ENCODE results near the gene ZNF485.
"Not testable (repeated sequence)": the region's sequence is repeated elsewhere in the genome, so short reads cannot be mapped to it uniquely, and the experiment has no call there.

Gene ZNF485

GRCh38 chr10:43607199-43607573 is 948 bp downstream of the ZNF485 start:
- no peak for DNase-seq

GRCh38 chr10:43610636-43611035 is 4.4 kb downstream of the ZNF485 start:
- no peak for DNase-seq

GRCh38 chr10:43616697-43617370 is 10.6 kb downstream of the ZNF485 start:
- no peak for DNase-seq

- no peak for DNase-seq
These were observed 13.1 kb downstream of the ZNF485 start for GRCh38 chr10:43619368-43619767.

- DNase-seq: no peak
These were observed 15.8 kb downstream of the ZNF485 start for GRCh38 chr10:43622038-43622437.

GRCh38 chr10:43623351-43623750 is 17.1 kb downstream of the ZNF485 start:
- DNase-seq: no peak

- no peak for DNase-seq
These were observed 21.7 kb downstream of the ZNF485 start for GRCh38 chr10:43627942-43628341.

- no peak for DNase-seq
These were observed 22.7 kb downstream of the ZNF485 start for GRCh38 chr10:43628956-43629355.

- DNase-seq: not testable (repeated sequence)
These were observed 29.6 kb downstream of the ZNF485 start for GRCh38 chr10:43635816-43636215.

GRCh38 chr10:43640603-43641002 is 34.4 kb downstream of the ZNF485 start:
- no peak for DNase-seq

GRCh38 chr10:43644252-43644651 is 38.0 kb downstream of the ZNF485 start:
- no peak for DNase-seq

GRCh38 chr10:43645866-43646265 is 39.6 kb downstream of the ZNF485 start:
- DNase-seq: no peak

- no peak for DNase-seq
These were observed 41.3 kb downstream of the ZNF485 start for GRCh38 chr10:43647576-43647975.

GRCh38 chr10:43648095-43648397 is 41.8 kb downstream of the ZNF485 start:
- no peak for DNase-seq

- DNase-seq: peak; percentile 79
These were observed 42.4 kb downstream of the ZNF485 start, which contains the start of gene ZNF32 for GRCh38 chr10:43648398-43649184. ZNF32 (minus strand) TSS chr10:43648881; CDS start chr10:43646133, 2,748 bp downstream.

- DNase-seq: no peak
These were observed 42.9 kb downstream of the ZNF485 start for GRCh38 chr10:43649185-43649523.

- no peak for DNase-seq
These were observed 47.5 kb downstream of the ZNF485 start for GRCh38 chr10:43653746-43654145.

- DNase-seq: no peak
These were observed 49.1 kb downstream of the ZNF485 start for GRCh38 chr10:43655311-43655710.

- DNase-seq: no peak
These were observed 52.0 kb downstream of the ZNF485 start for GRCh38 chr10:43658227-43658626.

- no peak for DNase-seq
These were observed 58.8 kb downstream of the ZNF485 start for GRCh38 chr10:43665054-43665453.

GRCh38 chr10:43666552-43666951 is 60.3 kb downstream of the ZNF485 start:
- no peak for DNase-seq

- DNase-seq: no peak
These were observed 61.1 kb downstream of the ZNF485 start for GRCh38 chr10:43667317-43667731.
